ENCODE data around the gene RBM48.
A peak's percentile ranks its signal among the peaks of the same experiment; 100 is the strongest.
"Not testable (repeated sequence)": the region's sequence is repeated elsewhere in the genome, so short reads cannot be mapped to it uniquely, and the experiment has no call there.

Gene RBM48

GRCh38 chr7:92545116-92545515 lies 16.5 kb downstream of the RBM48 start:
- not testable (repeated sequence) for DNase-seq

DNA sequence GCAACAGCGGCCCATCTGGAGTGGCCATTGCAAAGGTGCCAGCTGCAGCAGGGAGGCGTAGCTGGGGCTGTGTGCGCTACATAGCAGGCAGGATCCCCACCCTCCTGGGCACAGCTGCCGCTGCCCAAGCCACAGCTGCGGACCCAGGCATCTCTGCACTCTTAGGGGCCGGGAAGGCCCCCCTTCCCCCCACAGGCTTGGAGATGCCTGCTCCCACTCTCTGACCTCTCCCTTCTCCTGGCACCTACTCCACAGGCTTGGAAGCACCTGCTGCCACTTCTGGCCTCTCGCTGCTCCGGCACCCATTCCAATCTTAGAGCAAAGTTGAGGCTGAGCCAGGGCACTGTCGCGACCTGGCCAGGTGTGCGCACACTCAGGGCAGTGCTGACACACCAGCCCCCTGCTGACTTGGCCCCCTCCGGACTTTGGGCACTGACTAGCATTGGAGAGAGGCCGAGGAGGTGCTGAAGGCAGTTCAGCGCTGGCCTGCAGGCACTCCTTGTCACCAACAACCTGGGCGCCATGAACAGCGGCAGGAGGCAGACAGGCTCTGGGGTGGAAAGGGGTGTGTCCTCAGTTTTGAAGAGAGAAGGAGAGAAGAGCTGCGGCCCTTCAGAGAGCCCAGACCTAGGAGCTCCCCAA lies 18.4 kb downstream of the RBM48 start:
- DNase-seq, result no peak

- no peak for DNase-seq
Measured at GRCh38 chr7:92547579-92547978, 19.0 kb downstream of the RBM48 start.

DNA sequence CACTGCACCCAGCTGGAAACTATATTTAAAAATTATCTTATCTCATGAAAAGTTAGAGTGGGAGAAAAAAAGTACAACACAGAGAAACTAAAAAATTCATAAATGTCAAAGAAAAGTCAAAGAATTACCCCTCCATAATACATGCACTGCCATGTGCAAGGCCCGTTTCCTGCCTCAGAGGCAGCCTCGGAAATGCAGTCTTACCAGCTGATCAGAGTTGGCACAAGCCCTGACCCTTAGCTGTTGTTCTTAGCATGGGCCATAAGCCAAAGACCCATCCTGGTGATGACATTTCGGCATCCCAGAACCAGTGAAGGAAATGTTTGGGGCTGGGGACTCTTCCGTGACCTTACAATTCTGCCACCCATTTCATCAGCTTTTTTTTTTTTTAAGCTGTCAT lies 21.6 kb downstream of the RBM48 start:
- no peak for DNase-seq

DNA sequence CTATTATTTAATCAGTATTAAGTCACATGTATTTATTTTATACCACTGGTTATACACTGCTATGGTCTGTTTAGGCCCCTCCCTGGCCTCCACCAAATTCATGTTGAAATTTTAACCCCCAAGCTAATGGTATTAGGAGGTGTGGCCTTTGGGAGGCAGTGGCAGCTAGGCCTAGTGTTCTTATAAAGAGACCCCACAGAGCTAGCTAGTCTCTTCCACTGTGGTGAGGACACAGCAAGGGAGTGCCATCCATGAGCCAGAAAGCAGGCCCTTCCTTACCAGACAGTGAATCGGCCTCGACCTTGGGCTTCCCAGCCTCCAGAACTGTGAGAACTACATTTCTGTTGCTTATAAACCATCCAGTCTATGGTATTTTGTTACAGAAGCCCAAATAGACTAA lies 28.7 kb downstream of the RBM48 start:
- DNase-seq, result no peak

GRCh38 chr7:92557808-92558362 lies 29.3 kb downstream of the RBM48 start:
- no peak for DNase-seq

DNA sequence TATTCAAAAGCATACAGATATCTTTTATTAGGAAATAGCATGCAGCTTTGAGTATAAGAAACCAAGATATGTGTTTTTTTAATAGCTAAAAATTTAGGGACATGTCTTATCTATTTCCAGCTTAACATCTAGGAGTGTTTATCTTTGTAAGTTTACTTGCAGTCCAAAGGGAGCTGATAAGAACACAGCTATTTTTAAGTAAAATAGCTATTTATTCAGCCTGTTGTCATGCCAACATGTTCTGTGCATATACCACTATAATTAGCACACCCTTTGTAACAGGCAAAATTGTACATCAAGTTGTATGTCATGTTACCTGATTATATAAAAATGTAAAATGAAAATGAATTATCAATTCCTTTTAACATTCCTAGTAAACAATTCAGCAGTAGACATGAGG lies 32.0 kb downstream of the RBM48 start:
- DNase-seq, result no peak

DNA sequence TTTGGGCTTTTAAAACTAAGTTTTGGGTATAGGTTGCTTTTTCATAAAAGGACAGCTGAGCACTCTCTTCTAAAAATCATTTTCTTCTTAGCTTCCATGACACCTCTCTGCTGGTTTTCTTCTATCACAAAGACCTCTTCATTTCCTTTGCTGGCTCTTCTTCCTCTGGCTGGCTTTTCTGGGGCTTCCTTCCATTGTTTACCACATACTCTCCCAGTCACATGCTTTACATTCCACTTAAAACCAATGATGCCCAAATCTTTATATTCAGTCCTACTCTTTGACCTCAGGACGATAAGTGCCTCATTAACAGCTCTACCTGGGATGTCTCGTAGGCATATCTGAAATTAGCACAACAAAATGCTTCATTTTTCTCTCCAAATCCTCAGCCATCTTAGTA lies 34.8 kb downstream of the RBM48 start:
- no peak for DNase-seq

DNA sequence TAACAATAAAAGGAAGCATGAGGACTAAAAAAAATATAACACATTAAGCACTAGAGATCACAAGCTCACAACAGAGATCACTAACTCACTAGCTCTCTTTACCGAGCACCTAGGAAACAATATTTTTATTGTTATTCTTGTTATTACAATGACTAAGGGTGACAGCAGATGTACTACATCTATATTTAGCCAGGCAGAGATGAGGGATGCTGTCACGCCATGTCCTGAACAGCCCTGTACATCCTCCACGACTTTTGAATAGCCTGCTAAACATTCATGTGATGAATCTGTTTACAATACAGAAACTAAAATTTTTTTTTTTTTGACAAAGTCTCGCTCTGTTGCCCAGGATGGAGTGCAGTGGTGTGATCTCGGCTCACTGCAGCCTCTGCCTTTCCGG lies 38.9 kb downstream of the RBM48 start:
- no peak for DNase-seq

DNA sequence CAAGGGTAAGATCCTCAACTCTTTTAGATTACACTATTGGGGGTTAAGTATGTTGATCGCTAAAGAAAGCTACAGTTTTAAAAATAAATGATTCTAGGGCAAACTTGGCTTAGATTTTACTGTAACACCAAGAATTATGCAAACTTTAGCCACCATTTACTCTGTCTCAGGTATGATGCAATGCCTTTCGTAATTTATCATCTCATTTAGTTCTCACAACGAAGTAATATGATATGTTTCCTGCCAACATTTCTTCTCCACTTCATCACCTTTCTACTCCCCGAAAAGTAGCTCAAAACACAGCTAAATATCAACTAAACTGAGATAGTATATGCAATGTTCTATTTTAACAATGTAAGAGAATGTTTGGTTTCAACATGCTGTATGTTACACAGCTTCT lies 40.5 kb downstream of the RBM48 start:
- no peak for DNase-seq

DNA sequence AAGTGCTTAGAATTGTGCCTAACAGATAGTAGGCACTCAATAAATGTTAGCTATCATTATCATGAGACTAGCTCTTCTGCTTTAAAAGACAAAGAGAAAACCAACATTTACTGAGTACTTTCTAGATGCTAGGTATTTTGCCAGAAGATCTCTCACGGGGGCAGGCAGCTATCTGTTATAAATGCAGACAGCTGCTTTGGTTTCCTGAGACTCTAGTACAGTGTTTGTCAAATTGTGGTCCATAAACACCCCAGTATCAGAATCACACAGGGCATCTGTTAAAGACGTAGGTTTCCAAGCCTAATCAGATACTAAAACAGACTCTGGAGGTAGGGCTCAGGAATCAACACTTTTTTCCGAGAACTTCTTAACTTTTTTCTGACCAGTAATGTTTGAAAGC lies 47.7 kb downstream of the RBM48 start:
- no peak for DNase-seq

DNA sequence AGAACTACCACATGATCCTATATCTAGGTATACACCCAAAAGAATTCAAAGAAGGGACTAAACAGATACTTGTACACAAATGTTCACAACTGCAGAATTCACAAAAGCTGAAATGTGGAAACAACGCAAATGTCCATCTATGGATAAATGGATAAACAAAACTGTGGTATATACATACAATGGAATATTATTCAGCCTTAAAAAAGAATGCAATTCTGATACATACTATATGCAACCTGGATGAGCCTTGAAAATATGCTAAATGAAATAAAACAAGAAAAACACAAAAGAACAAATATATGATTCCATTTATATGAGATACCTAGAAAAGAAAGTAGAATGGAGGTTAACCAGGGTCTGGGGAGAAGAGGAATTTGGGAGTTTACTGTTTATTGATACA lies 54.4 kb downstream of the RBM48 start:
- DNase-seq, result no peak

- DNase-seq, result no peak
Measured at GRCh38 chr7:92584953-92585352, 56.4 kb downstream of the RBM48 start.

- DNase-seq, result peak; percentile 46
Measured at GRCh38 chr7:92586403-92586802, 57.8 kb downstream of the RBM48 start.

DNA sequence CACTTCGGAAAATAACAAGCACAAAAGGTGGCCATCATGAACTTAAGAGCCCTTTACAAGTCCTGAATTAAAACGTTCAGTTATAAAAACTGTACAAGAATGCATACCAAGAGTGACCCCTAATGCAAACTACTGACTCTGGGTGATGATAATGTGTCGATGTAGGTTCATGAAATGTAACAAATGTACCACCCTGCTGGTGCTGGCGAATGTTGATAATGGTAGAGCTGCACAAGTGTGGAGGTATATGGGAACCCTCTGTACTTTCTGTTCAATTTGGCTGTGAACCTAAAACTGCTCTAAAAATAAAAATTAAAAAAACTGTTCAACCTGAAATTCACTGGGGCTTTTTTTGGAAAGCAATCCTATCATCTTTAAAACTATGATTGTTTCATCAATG lies 58.2 kb downstream of the RBM48 start:
- DNase-seq, result no peak

All from fibroblast of skin of abdomen (primary cell).